Amygdala (tissue), 56 donors: Measurements from ENCODE around the gene DNAH2.

ENCODE experiments used
- DNase-seq, 56 donors: peaks; one replicate each; lab custom pipeline; 2025; lab: John Stamatoyannopoulos, UW

Gene DNAH2

DNA sequence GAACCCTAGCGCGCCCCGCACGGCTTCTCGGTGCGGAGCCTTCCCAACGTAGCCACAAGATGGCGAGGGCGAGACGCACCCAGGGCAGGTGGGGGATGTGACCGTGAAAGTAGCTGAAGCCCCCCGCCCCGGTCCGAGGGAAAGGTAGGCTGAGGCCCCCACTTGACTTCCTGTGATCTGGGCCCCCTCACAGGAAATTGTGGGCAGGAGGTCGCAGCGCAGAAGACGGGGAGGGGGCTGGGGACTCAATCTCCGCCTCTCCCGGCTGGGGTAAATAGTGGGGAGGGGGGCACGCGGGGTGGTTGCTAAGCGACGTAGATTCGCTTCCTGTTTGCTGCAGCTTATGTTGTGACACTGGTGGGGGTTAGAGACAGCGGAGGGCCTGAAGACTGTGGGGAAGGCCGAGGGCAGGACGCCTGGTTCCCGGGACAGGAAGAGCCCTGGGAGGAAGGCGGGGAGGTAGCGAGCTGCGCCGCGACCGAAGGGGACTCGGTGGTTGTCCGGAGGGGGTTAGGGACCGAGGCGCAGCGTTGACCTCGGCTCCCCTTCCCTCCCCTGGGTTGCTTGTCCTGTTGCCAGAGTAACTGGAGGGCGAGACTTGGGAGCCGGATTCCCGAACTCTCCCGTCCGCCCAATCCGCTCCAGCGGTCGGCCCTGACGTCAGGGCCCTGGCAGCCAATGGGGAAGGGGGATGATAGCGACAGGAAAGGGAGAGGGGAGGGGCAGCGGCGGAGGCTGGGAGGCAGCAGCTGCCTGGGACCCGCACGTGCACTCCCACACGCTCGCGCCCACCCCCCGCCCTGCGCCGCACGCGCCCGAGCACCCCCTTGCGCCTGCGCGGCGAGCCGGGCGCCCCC, 117.6 kb downstream of the DNAH2 start:
- DNase-seq: peak in 55 of 56 donors; percentile 77 to 98 (median 94)

DNA sequence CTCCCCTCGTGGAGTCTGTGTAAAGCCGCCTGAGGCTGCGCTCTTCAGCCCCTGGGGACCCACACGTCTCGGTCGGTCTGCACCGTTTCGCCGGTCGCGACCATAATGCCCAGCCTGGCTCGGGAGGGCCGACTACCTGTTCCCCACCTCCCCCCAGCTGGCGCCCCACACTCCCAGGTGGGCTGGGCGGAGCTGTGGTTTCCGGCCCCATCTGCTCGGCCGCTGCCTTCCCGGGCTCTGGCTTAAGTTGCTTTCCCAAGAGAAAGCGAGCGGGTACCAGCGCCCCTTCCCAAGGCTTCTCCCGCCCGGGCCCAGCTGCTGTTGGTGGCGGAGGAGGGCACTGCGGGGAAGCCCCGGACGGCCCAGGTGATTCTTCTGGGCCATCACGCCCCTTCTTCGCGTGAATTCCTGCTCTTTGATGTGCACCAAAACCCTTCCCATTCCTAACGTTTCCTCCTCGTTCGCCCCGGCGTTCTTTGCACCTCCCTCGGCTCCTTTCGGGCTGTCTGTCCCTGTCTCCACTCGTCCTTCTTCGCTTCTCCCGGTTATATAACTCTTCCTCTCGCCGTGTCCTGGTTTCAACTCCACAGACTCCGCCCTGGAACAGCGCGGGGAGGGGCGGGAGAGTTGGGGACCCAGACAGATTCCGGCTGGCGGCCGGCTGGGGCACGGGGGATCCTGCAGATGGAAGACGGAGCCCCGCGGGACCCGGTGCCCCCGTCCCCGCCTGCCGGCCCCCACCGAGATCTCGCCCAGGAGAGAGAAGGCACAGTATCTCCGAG, 118.5 kb downstream of the DNAH2 start:
- DNase-seq: peak in 40 of 56 donors; percentile 34 to 74 (median 56)

DNA sequence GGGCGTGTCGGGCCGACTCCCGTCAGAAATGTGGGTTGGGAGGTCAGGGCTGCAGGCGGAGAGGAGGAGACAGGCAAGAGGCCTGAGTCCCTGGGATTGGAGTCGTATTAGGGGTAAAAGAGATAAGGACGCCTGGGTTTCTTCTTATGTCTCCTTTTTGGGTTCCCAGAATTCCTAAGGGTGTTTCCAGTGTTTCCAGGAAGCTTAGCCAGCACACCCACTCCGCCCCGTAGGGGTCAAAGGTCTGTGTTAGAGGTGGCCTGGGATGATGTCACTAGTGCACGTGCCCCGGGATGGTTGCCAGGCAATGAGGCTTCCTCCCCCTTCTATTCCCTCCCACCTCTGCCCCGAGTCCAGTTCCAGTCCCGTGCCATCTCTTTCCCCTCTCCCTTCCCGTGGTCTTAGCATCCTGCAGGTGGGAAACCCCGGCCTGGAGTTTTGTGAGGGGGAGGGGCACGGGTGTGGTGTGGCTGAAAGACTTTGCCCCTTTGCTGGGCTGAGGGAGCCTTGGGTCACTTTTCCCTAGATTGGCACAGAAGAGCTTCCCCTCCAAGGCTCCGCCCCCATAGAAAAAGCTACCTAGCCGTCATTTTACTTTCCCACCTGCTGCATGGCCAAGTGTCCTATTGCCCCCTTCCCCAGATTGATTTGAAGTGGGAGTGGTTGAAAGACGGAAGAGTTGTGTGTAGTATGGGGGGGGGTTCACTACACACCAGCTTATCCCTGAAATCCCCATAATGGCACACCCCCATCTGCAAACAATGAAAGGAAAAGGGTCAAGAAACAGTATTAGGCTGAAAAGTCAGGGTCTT, 119.3 kb downstream of the DNAH2 start:
- peak in 41 of 56 donors; percentile 21 to 85 (median 59) for DNase-seq

GRCh38 chr17:7837408-7838088, 120.0 kb downstream of the DNAH2 start:
- DNase-seq: no peak

DNA sequence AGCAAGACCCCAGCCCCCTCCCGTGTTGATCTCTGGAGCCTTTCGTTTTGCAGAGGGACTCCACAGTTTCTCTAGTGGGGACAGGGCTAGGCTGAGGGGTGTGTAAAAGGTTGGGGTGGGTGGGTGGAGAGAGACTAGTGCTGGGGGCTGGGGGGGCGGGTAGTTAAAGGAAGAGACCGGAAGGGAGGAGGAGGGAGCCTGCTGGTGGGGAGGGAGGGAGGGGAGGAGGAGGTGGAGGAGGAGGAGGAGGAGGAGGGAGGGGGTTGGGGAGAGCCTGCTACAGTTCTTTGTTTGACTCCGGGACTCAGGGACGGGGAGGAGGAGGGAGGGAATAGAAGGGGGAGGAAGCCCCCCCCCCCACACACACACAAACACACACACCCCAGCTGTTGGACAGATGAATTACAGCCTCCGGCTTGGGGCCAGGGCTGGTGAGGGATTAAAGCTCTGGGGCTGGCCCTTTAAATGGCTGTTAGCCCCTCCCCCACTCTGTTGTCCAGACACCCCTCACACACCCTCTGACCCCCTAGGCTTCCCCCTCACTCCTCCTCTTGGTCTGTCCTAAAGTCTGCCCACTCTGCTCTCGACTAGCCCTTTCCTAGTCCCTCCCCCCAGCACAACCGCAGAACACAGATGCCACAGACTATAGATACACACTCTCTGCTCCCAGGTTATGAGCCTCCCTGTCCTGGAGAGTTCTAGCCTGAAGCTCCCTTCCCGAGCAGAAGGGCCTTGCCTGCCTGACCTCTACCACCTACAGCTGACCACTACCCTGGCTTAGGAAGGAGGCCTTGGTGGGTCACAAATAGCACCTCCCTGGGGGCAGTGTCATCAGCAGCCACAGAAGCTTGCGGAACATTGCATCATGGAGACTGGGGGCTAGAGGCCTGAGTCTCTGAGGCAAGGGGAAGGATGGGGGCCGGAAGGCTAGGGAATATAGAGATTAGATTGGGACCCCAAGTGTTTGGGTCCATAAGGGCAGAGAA, 120.8 kb downstream of the DNAH2 start:
- DNase-seq: peak in 28 of 56 donors; percentile 11 to 78 (median 54)

DNA sequence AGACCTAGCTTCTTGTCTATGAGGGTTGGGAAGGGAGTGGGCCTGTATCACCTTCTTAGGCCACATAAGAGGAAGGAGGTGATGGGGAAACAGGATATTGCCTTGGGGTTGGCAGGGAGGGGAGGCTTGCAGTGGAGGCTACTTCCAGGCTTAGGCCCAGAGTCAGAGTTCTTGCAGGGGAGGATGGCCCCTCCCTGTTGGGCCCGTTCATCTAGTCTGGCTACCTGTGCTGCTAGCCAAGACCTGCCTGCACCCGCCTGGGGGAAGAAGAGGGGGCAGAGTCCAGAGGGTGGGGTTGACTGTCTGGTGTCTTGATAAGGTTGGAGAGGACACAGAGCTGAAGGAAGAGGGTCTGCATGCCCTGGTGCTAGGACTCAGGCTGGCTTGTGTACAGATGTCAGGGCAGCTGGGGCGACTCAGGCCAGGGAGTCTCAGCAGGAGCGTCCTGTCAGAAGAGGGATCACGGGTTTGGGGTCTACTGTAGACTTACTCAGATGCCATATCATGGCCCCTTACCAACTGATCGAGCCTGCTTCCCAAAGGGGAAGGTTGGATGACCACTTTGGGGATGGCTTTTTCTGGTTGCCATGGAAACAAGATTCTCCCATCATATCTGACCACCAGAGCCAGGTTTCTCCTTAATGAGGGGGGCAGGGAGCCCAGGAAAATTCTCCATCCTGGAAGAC, 121.8 kb downstream of the DNAH2 start:
- DNase-seq: no peak

GRCh38 chr17:7839876-7840261, 122.3 kb downstream of the DNAH2 start:
- no peak for DNase-seq

GRCh38 chr17:7840441-7840840, 122.9 kb downstream of the DNAH2 start:
- no peak for DNase-seq

GRCh38 chr17:7840875-7841274, 123.3 kb downstream of the DNAH2 start:
- no peak for DNase-seq

DNA sequence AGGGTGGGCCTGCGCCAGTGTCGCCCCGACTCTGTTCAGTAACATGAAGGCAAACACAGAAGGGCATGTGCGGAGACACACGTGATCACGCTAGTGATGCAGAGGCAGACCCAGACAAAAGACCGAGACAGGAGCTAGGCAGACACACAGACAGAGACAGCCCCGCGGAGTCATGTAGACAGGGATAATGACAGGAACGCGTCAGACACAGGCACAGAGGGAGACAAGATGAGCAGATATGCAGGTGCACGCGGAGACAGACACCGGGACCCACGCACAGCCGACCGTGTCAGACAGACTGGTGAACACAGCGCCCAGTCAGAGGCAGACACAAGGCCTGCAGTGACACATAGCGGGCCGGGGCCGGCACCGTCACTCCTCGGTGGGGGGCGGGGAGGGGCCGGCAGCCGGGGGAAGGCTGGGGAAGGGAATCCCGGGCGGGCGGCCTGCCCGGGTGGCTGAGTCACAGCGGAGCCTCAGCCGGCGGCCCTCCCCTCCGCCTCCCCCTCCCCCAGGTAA, 123.9 kb downstream of the DNAH2 start:
- peak in 53 of 56 donors; percentile 59 to 95 (median 82) for DNase-seq

DNA sequence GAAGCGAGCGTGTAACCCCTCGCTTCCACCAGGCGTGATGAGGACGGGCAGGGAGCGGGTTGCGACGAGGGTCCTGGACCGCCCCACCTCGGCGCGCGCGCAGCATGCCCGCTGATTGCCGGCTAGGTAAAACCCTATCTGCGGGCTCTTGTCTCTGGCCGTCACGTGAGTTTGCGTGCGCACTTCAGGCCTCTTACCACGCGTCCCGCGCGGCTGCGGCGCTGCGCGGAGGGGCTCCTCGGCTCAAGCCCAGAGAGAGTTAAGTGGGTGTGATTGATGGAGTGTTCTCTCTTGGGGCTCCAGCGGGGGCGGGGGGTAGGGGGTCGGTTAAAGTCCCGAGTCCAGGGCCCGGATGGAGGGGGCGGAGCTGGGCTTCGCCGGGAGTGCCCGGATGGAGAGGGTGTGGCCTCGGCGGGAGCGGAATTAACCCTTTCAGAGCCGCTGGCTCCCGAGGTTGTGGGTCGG, 124.4 kb downstream of the DNAH2 start:
- DNase-seq: peak in 55 of 56 donors; percentile 66 to 95 (median 86)

DNA sequence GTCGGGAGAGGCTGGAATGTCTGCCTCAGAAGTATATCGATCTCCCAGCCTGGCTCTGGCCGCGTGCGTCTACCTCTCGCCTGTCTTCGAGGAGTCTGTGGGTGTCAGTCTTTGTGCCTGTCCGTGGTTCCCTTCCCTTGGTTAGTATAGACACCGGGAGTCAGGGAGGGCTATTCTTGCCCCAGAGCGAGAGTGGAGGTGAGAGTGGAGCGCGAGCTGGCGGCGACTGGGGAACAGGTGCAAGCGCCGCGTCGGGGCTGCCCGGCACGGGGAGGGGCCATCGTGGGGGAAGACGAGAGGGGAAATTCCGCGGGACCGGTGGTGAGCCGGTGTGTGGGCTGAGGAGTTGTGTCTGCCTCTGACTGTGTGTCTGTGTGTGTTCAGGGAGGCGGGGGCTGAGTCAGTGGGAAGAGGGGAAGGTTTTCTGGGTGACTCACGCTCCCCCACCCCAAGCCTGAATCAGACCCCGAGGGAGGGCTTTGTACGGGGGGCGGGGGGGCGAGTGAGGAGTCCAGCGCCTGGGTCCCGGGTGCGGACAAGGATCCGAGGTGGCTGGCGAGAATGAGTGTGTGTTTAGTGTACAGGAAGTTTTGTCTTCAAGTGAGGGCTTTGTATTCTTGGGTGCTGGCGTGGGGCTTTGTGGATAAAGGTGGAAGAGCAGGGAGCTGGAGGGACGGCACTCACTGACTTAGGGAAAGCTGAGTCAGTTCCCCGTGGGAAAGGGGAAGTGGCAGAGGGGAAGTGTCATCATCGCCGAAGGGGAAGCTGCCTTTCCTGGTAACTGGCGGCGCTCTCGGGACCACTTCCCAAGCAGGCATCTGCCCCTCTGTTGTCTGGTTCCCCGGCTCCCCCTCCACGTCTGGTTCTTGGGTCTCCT, 125.1 kb downstream of the DNAH2 start:
- peak in 39 of 56 donors; percentile 12 to 84 (median 65) for DNase-seq

- peak in 2 of 56 donors; percentile 59 to 65 for DNase-seq
Observed at GRCh38 chr17:7843257-7843535, 125.7 kb downstream of the DNAH2 start.

- peak in 41 of 56 donors; percentile 24 to 82 (median 66) for DNase-seq
Observed at GRCh38 chr17:7843536-7844291, 126.2 kb downstream of the DNAH2 start.

DNA sequence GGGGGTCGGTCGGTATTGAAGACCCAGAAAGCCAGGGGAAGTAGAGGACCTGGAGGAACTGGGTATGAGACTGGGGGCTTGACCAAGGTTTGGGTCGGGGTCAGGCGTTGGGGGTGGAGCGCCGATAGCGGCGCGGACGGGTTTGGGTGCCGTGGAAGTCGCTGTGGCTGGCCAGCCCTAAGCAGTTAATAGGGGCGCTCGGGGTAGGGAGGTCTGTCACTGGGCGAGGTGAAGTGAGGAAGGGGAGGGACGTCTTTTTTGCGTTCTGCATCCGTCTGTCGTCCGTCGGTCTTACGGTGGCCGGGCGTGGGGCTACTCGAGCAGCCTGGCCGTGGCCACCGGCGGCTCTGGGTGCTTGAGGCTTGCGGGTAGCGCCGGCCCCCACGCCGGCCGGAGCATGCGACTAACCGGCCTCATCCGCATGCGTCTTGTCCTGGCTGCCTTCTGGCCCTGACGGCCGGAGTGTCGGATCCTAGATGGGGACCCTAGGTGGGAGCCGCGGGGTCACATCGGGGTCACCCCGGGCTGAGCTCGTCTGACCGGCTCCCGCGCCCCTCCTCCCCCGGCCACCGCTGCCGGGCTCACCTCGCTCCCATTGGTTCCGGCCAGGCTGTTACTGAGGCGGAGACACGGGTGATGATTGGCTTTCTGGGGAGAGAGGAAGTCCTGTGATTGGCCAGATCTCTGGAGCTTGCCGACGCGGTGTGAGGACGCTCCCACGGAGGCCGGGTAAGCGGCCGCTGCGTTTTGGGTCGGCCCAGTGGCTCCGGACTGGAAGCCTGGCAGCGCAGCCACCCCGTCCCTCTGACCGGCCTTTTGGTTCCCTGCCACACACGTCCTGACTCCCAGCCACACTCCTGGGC, 127.0 kb downstream of the DNAH2 start:
- DNase-seq: peak; percentile 50 to 96 (median 88)
